OCI-M1 (cell line): Measurements from ENCODE around the gene GDAP1L1.
A peak's percentile ranks its signal among the peaks of the same experiment; 100 is the strongest.

Experiments used
- DNase-seq: peaks from one replicate; lab custom pipeline; 2025; lab: John Stamatoyannopoulos, UW

Gene GDAP1L1

GRCh38 chr20:44247131-44247571 lies at the start of gene GDAP1L1:
Gene GDAP1L1, plus strand, starts transcription at chr20:44247308. Its CDS starts 27 bp downstream, at chr20:44247335.
- DNase-seq: no peak

- peak; percentile 17 for DNase-seq
Measured at GRCh38 chr20:44198872-44199271, 48.2 kb upstream of the GDAP1L1 start.

GRCh38 chr20:44199877-44200276 lies 47.2 kb upstream of the GDAP1L1 start:
- no peak for DNase-seq

GRCh38 chr20:44200371-44200770 lies 46.7 kb upstream of the GDAP1L1 start:
- DNase-seq: no peak

GRCh38 chr20:44200983-44201382 lies 46.1 kb upstream of the GDAP1L1 start:
- DNase-seq: no peak

GRCh38 chr20:44203161-44203560 lies 43.9 kb upstream of the GDAP1L1 start:
- no peak for DNase-seq

- DNase-seq: peak; percentile 72
Measured at GRCh38 chr20:44204156-44204831, 42.8 kb upstream of the GDAP1L1 start.

- DNase-seq: no peak
Measured at GRCh38 chr20:44204832-44205215, 42.3 kb upstream of the GDAP1L1 start.

GRCh38 chr20:44206132-44206531 lies 41.0 kb upstream of the GDAP1L1 start:
- DNase-seq: no peak

GRCh38 chr20:44207126-44207723 lies 39.9 kb upstream of the GDAP1L1 start:
- no peak for DNase-seq

GRCh38 chr20:44208165-44208564 lies 38.9 kb upstream of the GDAP1L1 start:
- DNase-seq: no peak

- DNase-seq: no peak
Measured at GRCh38 chr20:44208770-44209169, 38.3 kb upstream of the GDAP1L1 start.

GRCh38 chr20:44209686-44210405 lies 37.3 kb upstream of the GDAP1L1 start:
- DNase-seq: peak; percentile 60

- DNase-seq: peak; percentile 98
Measured at GRCh38 chr20:44210406-44211176, 36.5 kb upstream of the GDAP1L1 start, which contains the start of gene OSER1. Gene OSER1, minus strand, starts transcription at chr20:44210771. Its CDS starts 3,814 bp downstream, at chr20:44206957.

- DNase-seq: peak; percentile 78
Measured at GRCh38 chr20:44211177-44212039, 35.7 kb upstream of the GDAP1L1 start.

GRCh38 chr20:44212792-44213191 lies 34.3 kb upstream of the GDAP1L1 start:
- DNase-seq: no peak

- DNase-seq: peak; percentile 81
Measured at GRCh38 chr20:44215125-44215524, 32.0 kb upstream of the GDAP1L1 start.

GRCh38 chr20:44217342-44218092 lies 29.6 kb upstream of the GDAP1L1 start:
- DNase-seq: peak; percentile 85

GRCh38 chr20:44218446-44218845 lies 28.7 kb upstream of the GDAP1L1 start:
- peak; percentile 54 for DNase-seq

GRCh38 chr20:44219170-44219730 lies 27.9 kb upstream of the GDAP1L1 start:
- DNase-seq: no peak
